Fibroblast of mammary gland (primary cell): Measurements from ENCODE around the gene OGFRL1.

Experiments used
- DNase-seq: peaks from one replicate; pipeline ENCODE4 v3.0.0-alpha.2; 2010; ENCODE audit warnings: low read depth
- H3K4me3 ChIP-seq: 2 replicates; pipeline ENCODE4 v1.5.1; 2011; ENCODE audit warnings: low read depth, mild to moderate bottlenecking, low read length, moderate library complexity; ENCODE audit not compliant: control insufficient read depth
- CTCF ChIP-seq: conservative IDR thresholded peaks from 2 replicates; pipeline ENCODE4 v1.5.1; 2011; ENCODE audit warnings: low read depth, low read length, inconsistent platforms; ENCODE audit not compliant: control insufficient read depth, insufficient read depth

OGFRL1 gene

GRCh38 chr6:71338540-71339316, 50.1 kb downstream of the OGFRL1 start:
- no peak for DNase-seq
- H3K4me3 ChIP-seq, result no peak overlapping the region
- no peak for TF ChIP-seq CTCF

DNA sequence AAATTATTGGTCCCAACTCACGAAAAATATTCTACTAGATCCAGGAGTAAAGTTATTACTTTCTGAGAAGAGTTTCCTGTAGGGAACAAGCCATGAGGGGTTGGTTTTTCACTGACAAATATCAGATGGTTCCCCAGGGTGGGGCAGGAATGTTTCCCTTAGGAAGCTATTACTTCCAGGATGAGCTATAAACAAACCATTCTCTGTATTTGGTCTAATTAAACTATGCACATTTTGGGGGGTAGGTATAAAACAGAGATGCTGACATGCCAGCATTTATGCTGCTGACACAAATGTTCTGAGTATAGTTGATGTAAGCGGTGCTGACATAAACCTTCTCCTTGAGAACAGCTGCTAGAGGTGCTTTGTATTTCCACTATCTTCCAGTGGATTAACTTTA, 54.2 kb downstream of the OGFRL1 start:
- DNase-seq, result no peak
- TF ChIP-seq CTCF, result no peak
- H3K4me3 ChIP-seq, result no peak overlapping the region

- H3K4me3 ChIP-seq, result no peak overlapping the region
- DNase-seq, result no peak
- TF ChIP-seq CTCF, result no peak
These were observed 57.1 kb downstream of the OGFRL1 start for GRCh38 chr6:71345476-71346333.

DNA sequence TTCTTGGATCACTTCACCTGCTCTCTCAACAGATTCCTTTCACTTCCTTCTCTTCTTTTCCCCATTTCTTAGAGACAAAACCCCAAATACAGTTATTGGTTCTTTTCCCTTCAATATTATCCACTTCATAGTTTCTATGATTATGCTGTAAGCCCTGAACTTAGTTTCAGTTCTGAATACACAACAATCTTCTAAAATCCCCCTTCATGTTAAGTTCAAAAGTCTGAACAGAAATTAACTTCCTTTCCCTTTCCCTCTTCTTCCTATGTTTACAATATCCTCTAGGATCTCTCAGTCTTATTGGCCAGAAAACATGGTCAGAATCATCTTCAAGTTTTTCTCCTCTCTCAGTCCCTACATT, 57.7 kb downstream of the OGFRL1 start:
- no peak for DNase-seq
- no peak overlapping the region for H3K4me3 ChIP-seq
- TF ChIP-seq CTCF, result no peak

DNA sequence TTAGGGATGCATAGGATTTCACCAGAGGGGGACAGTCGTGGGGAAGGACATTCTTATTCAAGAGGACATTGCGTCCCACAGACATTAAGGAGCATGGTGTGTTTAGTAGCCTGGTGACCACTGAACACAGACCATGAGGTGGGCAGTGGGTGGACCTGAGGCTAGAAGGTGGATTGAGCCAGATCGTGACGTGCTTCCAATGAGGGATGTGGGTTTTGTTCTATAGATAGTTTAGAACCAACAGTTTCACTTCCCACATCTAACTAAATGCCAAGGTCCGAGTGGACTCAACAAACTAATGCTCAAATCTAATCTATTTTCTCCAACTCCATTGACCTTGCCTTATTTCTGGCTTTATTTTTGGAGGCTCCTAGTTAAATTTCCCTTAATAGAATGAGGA, 58.5 kb downstream of the OGFRL1 start:
- TF ChIP-seq CTCF, result no peak
- no peak for DNase-seq
- H3K4me3 ChIP-seq, result no peak overlapping the region

- H3K4me3 ChIP-seq, result no peak overlapping the region
- TF ChIP-seq CTCF, result peak; percentile 63
- peak; percentile 71 for DNase-seq
These were observed 60.8 kb downstream of the OGFRL1 start for GRCh38 chr6:71349395-71349794.
